AG09309 (cell line): ENCODE data around the gene GADD45G.

Source experiments
- DNase-seq: peaks from one replicate; pipeline ENCODE4 v3.0.0-alpha.2; 2010; ENCODE audit warnings: low read depth
- H3K4me3 ChIP-seq: 2 replicates; pipeline ENCODE4 v1.5.1; 2011; ENCODE audit warnings: mild to moderate bottlenecking, low read depth, low read length, moderate library complexity; ENCODE audit not compliant: control insufficient read depth
- TF ChIP-seq, protein P1 (sequence below): IDR thresholded peaks from 2 replicates; pipeline ENCODE4 v1.5.1; 2011; ENCODE audit warnings: mild to moderate bottlenecking, low read depth, low read length, inconsistent platforms; ENCODE audit not compliant: insufficient read depth, control insufficient read depth; ENCODE audit errors: missing control alignments

The GADD45G gene

GRCh38 chr9:89563571-89564345, 41.1 kb upstream of the GADD45G start:
- no peak overlapping the region for H3K4me3 ChIP-seq
- TF ChIP-seq, protein P1, sequence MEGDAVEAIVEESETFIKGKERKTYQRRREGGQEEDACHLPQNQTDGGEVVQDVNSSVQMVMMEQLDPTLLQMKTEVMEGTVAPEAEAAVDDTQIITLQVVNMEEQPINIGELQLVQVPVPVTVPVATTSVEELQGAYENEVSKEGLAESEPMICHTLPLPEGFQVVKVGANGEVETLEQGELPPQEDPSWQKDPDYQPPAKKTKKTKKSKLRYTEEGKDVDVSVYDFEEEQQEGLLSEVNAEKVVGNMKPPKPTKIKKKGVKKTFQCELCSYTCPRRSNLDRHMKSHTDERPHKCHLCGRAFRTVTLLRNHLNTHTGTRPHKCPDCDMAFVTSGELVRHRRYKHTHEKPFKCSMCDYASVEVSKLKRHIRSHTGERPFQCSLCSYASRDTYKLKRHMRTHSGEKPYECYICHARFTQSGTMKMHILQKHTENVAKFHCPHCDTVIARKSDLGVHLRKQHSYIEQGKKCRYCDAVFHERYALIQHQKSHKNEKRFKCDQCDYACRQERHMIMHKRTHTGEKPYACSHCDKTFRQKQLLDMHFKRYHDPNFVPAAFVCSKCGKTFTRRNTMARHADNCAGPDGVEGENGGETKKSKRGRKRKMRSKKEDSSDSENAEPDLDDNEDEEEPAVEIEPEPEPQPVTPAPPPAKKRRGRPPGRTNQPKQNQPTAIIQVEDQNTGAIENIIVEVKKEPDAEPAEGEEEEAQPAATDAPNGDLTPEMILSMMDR = no peak
- DNase-seq = no peak

DNA sequence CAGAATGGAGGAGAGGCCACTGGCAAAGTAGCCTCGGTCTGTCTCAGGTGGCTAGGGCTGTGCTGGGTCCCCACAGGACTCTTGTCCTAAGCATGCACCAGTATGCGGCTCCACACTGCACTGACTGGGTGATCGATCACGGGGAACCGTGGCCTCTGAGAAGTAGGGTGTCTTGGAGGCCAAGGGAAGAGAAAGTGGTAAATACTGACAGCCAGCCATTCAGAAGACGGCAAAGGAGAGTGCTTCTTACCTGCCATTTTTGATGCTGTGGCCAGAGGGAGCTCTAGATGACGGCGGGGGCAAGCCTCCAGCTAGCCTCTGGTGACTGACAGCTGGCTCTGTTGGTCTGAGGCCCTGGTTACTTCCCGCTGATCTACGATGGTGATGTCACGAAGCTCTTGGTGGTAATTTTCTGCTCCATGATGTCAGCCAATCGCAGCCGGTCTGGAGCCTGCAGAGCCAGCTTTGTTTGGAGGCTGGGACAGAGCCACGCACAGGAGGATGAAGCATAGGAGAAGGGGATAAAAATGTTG, 40.4 kb upstream of the GADD45G start:
- H3K4me3 ChIP-seq = no peak overlapping the region

GRCh38 chr9:89567649-89568048, 37.2 kb upstream of the GADD45G start:
- TF ChIP-seq, protein P1 = no peak
- no peak for DNase-seq
- H3K4me3 ChIP-seq = no peak overlapping the region

More for the DNA sequence above, 40.4 kb upstream of the GADD45G start:
- no peak for DNase-seq
- TF ChIP-seq, protein P1 = no peak

DNA sequence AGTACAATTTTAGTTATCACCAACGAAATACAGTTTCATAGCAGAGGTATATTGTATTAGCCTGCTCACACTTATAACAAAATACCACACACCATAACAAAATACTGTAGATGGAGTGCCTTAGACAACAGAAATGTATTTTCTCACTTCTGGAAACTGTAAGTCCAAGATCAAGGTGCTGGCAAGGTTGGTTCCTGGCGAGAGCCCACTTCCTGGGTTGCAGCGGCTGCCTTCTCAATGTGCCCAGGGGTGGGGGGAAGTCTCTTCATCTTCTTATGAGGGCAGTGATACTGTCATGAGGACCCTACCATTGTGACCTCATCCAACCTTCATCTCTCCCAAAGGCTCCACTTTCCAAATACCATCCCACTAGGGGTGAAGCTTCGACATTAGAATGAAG, 30.5 kb upstream of the GADD45G start:
- DNase-seq = no peak
- TF ChIP-seq, protein P1 = no peak
- no peak overlapping the region for H3K4me3 ChIP-seq

GRCh38 chr9:89576404-89576839, 28.4 kb upstream of the GADD45G start:
- DNase-seq = no peak

DNA sequence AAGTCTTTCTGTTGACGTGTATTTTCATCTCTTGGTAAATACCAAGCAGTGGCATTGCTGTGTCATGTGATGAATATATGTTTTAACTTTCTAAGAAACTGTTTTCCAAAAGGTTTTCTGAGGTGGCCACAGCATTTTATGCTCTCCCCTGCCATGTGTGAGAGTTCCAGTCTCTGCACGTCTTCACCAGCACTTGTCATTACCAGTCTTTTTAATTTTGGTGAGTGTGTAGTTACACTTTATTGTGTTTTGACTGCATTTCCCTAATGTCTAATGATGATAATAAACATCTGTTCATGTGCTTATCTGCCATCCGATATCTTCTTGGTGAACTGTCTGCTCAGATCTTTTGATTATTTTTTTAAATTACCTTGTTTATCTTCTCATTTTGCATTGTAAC, 27.4 kb upstream of the GADD45G start:
- no peak overlapping the region for H3K4me3 ChIP-seq
- DNase-seq = no peak
- TF ChIP-seq, protein P1 = no peak

More at GRCh38 chr9:89576404-89576839, 28.4 kb upstream of the GADD45G start:
- TF ChIP-seq, protein P1 = peak; percentile 54
- H3K4me3 ChIP-seq = no peak overlapping the region
